Mucosa of gallbladder (tissue), 1 donor: ENCODE results near the gene JAKMIP1. TPM values are rescaled to one million over a fixed set of nuclear protein-coding genes. Genes with fewer than 3 reads are reported as not detected.
"Not testable (repeated sequence)": the region's sequence is repeated elsewhere in the genome, so short reads cannot be mapped to it uniquely, and the experiment has no call there.

Source experiments
- DNase-seq: peaks from one replicate; pipeline ENCODE4 v3.0.0-alpha.2; 2020; ENCODE audit warnings: low spot score
- total RNA-seq: library from RNA; stranded (reverse); gene quantifications from one replicate; pipeline ENCODE4 v1.2.1, GENCODE V29; 2021
- donor health status: DM: no; HTN: no; CAD: no.

JAKMIP1 gene
- total RNA-seq, 1 donor from 2014 or later: 0.37 TPM

- no peak for DNase-seq
Measured at GRCh38 chr4:6143603-6144181, 56.7 kb downstream of the JAKMIP1 start.

GRCh38 chr4:6142935-6143602 is 57.3 kb downstream of the JAKMIP1 start:
- no peak for DNase-seq

- no peak for DNase-seq
Measured at GRCh38 chr4:6142511-6142910, 57.8 kb downstream of the JAKMIP1 start.

GRCh38 chr4:6141554-6141953 is 58.8 kb downstream of the JAKMIP1 start:
- no peak for DNase-seq

GRCh38 chr4:6141021-6141420 is 59.3 kb downstream of the JAKMIP1 start:
- DNase-seq: not testable (repeated sequence)

GRCh38 chr4:6137747-6138135 is 62.6 kb downstream of the JAKMIP1 start:
- no peak for DNase-seq

GRCh38 chr4:6137027-6137746 is 63.2 kb downstream of the JAKMIP1 start:
- DNase-seq: no peak

GRCh38 chr4:6134612-6135220 is 65.6 kb downstream of the JAKMIP1 start:
- DNase-seq: no peak

- DNase-seq: no peak
Measured at GRCh38 chr4:6132716-6133115, 67.6 kb downstream of the JAKMIP1 start.

- no peak for DNase-seq
Measured at GRCh38 chr4:6128221-6128850, 72.0 kb downstream of the JAKMIP1 start.

- DNase-seq: no peak
Measured at GRCh38 chr4:6126971-6127745, 73.2 kb downstream of the JAKMIP1 start.

GRCh38 chr4:6125103-6125651 is 75.2 kb downstream of the JAKMIP1 start:
- no peak for DNase-seq

- DNase-seq: no peak
Measured at GRCh38 chr4:6124386-6125102, 75.8 kb downstream of the JAKMIP1 start.

- DNase-seq: no peak
Measured at GRCh38 chr4:6123976-6124375, 76.4 kb downstream of the JAKMIP1 start.

- no peak for DNase-seq
Measured at GRCh38 chr4:6123541-6123940, 76.8 kb downstream of the JAKMIP1 start.

GRCh38 chr4:6123116-6123515 is 77.2 kb downstream of the JAKMIP1 start:
- DNase-seq: no peak

GRCh38 chr4:6122496-6122895 is 77.9 kb downstream of the JAKMIP1 start:
- DNase-seq: no peak

- no peak for DNase-seq
Measured at GRCh38 chr4:6121941-6122340, 78.4 kb downstream of the JAKMIP1 start.

- no peak for DNase-seq
Measured at GRCh38 chr4:6121276-6121850, 79.0 kb downstream of the JAKMIP1 start.

GRCh38 chr4:6120361-6120760 is 80.0 kb downstream of the JAKMIP1 start:
- DNase-seq: no peak
